Measurements from ENCODE around the gene SMPD1. TPM values are rescaled to one million over a fixed set of nuclear protein-coding genes. Genes with fewer than 3 reads are reported as not detected.
A peak's percentile ranks its signal among the peaks of the same experiment; 100 is the strongest.

SMPD1 gene
- total RNA-seq, result 65.2 and 70.0 TPM in 2 replicates
- 61.7 and 63.0 TPM in 2 replicates for polyA plus RNA-seq

DNA sequence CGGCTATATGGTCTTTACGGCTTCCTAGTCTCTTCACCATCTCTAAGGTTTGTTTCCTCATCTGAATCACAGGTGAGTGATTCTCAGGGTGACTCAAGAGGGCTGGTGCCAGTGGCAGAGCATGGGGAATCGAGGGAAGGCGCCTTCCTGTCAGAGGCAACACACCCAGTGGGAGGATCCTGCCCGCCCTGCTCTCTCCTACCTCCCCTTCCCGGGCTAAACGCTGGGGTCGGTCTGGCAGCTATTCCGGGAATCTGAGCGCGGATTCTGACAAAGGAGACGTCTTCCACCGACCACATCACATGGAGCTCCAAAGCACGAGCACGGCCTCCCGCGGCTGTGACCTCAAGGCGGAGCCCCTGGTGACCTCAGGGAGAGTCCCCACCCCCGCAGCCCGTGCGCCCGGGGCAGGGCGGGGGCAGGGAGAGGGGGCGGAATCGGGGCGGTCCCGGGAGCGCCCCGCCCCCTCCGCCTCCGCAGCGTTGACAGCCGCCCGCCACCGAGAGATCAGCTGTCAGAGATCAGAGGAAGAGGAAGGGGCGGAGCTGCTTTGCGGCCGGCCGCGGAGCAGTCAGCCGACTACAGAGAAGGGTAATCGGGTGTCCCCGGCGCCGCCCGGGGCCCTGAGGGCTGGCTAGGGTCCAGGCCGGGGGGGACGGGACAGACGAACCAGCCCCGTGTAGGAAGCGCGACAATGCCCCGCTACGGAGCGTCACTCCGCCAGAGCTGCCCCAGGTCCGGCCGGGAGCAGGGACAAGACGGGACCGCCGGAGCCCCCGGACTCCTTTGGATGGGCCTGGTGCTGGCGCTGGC lies at the start of gene SMPD1:
TSS of gene SMPD1 (plus strand) at position 570 of the 813 bp plus-strand sequence. CDS start at position 695, 125 bp downstream.
- H4K20me1 ChIP-seq (ENCODE audit: insufficient read depth, poor library complexity, severe bottlenecking), result no peaks in the 10 kb centered on the region
- peaks cover 11% of the 10 kb centered on the region for H3K4me1 ChIP-seq (ENCODE audit: insufficient read depth)
- no peaks in the 10 kb centered on the region for H3K9me3 ChIP-seq (ENCODE audit: low read depth)
- peak within 1 kb of the TSS; percentile 82 for H3K4me2 ChIP-seq
- 3% methylated on average over 29 of the region's 63 CpGs for WGBS (ENCODE audit: low lambda C conversion rate, missing lambda C conversion rate)
- peak; percentile 95 for DNase-seq (ENCODE audit: low spot score)
- no peaks in the 10 kb centered on the region for H3K27me3 ChIP-seq
- H3K9me2 ChIP-seq (replicated peaks; ENCODE audit: insufficient read depth), result no peaks in the 10 kb centered on the region
- H3K36me3 ChIP-seq (replicated peaks; ENCODE audit: insufficient read depth, low read depth), result no peaks in the 10 kb centered on the region
- TF ChIP-seq EZH2 (IDR thresholded peaks at IDR 0.05; ENCODE audit: borderline replicate concordance), result no peak
- H2AFZ ChIP-seq, result peak within 1 kb of the TSS; percentile 58
- H3K79me2 ChIP-seq, result peaks cover 13% of the 10 kb centered on the region
- peak within 1 kb of the TSS; percentile 91 for H3K27ac ChIP-seq
- peak within 1 kb of the TSS; percentile 61 for H3K4me3 ChIP-seq

DNA sequence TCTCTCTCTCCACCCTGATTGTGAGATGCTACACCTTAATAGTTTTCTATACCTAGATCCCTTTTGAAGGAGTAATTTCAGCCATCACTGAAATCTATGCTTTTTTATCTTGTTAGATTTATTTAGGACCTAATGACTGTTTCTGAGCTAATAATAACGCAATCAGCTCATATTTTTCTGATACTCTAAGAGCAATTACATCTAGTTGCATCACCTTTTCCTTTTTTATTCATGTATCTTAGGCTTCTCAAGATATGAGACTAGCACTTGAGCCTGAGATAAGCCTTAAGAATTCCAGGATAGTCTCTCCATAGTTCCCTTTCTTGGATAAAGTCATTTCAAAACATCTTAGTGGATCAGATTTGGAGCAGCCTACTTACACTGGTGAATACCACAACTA lies 44.9 kb upstream of the SMPD1 start:
- H3K9me3 ChIP-seq (ENCODE audit: low read depth), result no peaks in the 10 kb centered on the region
- DNase-seq (ENCODE audit: low spot score), result no peak
- no peaks in the 10 kb centered on the region for H3K36me3 ChIP-seq (replicated peaks; ENCODE audit: insufficient read depth, low read depth)
- no peak overlapping the region for H2AFZ ChIP-seq
- H3K27me3 ChIP-seq, result no peaks in the 10 kb centered on the region
- H3K27ac ChIP-seq, result no peak overlapping the region
- WGBS (ENCODE audit: low lambda C conversion rate, missing lambda C conversion rate), result 94% methylated on average over 1 of the region's 1 CpG
- H3K4me2 ChIP-seq, result no peak overlapping the region
- no peaks in the 10 kb centered on the region for H3K9me2 ChIP-seq (replicated peaks; ENCODE audit: insufficient read depth)
- no peaks in the 10 kb centered on the region for H3K4me1 ChIP-seq (ENCODE audit: insufficient read depth)
- no peak overlapping the region for H3K4me3 ChIP-seq
- H4K20me1 ChIP-seq (ENCODE audit: insufficient read depth, poor library complexity, severe bottlenecking), result no peaks in the 10 kb centered on the region
- TF ChIP-seq EZH2 (IDR thresholded peaks at IDR 0.05; ENCODE audit: borderline replicate concordance), result no peak
- TF ChIP-seq EZH2phosphoT487 (IDR thresholded peaks at IDR 0.05; ENCODE audit: low read depth, severe bottlenecking, unreplicated experiment), result no peak
- TF ChIP-seq, protein P1, sequence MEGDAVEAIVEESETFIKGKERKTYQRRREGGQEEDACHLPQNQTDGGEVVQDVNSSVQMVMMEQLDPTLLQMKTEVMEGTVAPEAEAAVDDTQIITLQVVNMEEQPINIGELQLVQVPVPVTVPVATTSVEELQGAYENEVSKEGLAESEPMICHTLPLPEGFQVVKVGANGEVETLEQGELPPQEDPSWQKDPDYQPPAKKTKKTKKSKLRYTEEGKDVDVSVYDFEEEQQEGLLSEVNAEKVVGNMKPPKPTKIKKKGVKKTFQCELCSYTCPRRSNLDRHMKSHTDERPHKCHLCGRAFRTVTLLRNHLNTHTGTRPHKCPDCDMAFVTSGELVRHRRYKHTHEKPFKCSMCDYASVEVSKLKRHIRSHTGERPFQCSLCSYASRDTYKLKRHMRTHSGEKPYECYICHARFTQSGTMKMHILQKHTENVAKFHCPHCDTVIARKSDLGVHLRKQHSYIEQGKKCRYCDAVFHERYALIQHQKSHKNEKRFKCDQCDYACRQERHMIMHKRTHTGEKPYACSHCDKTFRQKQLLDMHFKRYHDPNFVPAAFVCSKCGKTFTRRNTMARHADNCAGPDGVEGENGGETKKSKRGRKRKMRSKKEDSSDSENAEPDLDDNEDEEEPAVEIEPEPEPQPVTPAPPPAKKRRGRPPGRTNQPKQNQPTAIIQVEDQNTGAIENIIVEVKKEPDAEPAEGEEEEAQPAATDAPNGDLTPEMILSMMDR (IDR thresholded peaks at IDR 0.05; ENCODE audit: poor library complexity), result no peak
- H3K79me2 ChIP-seq, result no peaks in the 10 kb centered on the region

DNA sequence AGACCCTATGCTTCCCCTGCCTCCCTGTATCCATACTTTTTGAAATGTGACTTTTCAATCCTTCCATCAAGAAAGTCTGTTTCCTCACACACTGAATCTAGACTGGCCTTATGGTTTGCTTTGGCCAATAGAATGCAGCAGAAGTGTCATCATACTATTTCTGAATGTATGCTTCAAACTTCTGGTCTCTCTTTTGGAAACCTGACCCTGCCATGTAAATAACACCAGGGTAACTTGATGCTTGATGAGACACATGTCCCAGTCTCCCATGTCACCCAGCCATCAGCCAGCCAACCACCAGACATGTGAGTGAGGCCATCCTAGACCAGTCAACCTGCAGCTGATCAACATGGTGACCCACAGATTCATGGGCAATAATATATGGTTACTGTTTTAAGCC lies 40.2 kb upstream of the SMPD1 start:
- Histone ChIP-seq H3K27me3 (no peaks in the 10 kb centered on the region), H3K9me3 (ENCODE audit: low read depth) (no peaks in the 10 kb centered on the region), H3K4me3 (no peak overlapping the region), H3K36me3 (replicated peaks; ENCODE audit: insufficient read depth, low read depth) (no peaks in the 10 kb centered on the region), H4K20me1 (ENCODE audit: insufficient read depth, poor library complexity, severe bottlenecking) (no peaks in the 10 kb centered on the region), H3K27ac (no peak overlapping the region), H3K4me1 (ENCODE audit: insufficient read depth) (peaks cover 5% of the 10 kb centered on the region), H2AFZ (no peak overlapping the region), H3K79me2 (no peaks in the 10 kb centered on the region), H3K9me2 (replicated peaks; ENCODE audit: insufficient read depth) (no peaks in the 10 kb centered on the region), H3K4me2 (no peak overlapping the region)
- DNase-seq (ENCODE audit: low spot score), result no peak
- TF ChIP-seq, protein P1 (IDR thresholded peaks at IDR 0.05; ENCODE audit: poor library complexity), result no peak
- no peak for TF ChIP-seq EZH2 (IDR thresholded peaks at IDR 0.05; ENCODE audit: borderline replicate concordance)
- TF ChIP-seq EZH2phosphoT487 (IDR thresholded peaks at IDR 0.05; ENCODE audit: low read depth, severe bottlenecking, unreplicated experiment), result no peak

DNA sequence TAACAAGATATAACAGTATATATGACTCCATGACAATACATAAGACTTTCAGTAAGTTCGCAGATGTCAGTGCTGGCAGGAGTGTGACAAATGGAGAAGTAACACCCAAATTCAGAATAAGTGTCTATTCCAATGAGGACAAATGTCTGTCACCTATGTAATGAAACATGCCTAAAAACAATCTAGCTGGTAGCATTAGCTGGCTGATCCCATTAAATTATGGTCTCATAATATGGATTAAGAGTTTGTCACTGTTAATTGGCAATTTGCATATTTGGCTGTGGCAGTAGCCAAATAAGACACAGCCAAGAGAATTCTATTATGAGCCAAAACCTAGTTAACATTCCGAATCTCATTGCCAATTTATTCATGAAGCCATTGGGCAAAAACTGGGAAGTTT lies 39.8 kb upstream of the SMPD1 start:
- H3K36me3 ChIP-seq (replicated peaks; ENCODE audit: insufficient read depth, low read depth), result no peaks in the 10 kb centered on the region
- WGBS (ENCODE audit: low lambda C conversion rate, missing lambda C conversion rate), result 90% methylated on average over 2 of the region's 2 CpGs
- no peaks in the 10 kb centered on the region for H3K27me3 ChIP-seq
- no peak overlapping the region for H3K4me3 ChIP-seq
- DNase-seq (ENCODE audit: low spot score), result no peak
- H3K4me1 ChIP-seq (ENCODE audit: insufficient read depth), result peaks cover 5% of the 10 kb centered on the region
- H3K4me2 ChIP-seq, result no peak overlapping the region
- no peak overlapping the region for H3K27ac ChIP-seq
- no peaks in the 10 kb centered on the region for H3K79me2 ChIP-seq
- no peaks in the 10 kb centered on the region for H3K9me2 ChIP-seq (replicated peaks; ENCODE audit: insufficient read depth)
- no peaks in the 10 kb centered on the region for H3K9me3 ChIP-seq (ENCODE audit: low read depth)
- H4K20me1 ChIP-seq (ENCODE audit: insufficient read depth, poor library complexity, severe bottlenecking), result no peaks in the 10 kb centered on the region
- TF ChIP-seq EZH2 (IDR thresholded peaks at IDR 0.05; ENCODE audit: borderline replicate concordance) (no peak), EZH2phosphoT487 (IDR thresholded peaks at IDR 0.05; ENCODE audit: low read depth, severe bottlenecking, unreplicated experiment) (no peak)
- TF ChIP-seq, protein P1 (IDR thresholded peaks at IDR 0.05; ENCODE audit: poor library complexity), result no peak
- H2AFZ ChIP-seq, result no peak overlapping the region

Measured in hepatocyte (in vitro differentiated cells).